Fibroblast of skin of back (primary cell): ENCODE data around the gene GSAP.

Source experiments
- DNase-seq: peaks from one replicate; pipeline ENCODE4 v3.0.0-alpha.2; 2013

The GSAP gene

GRCh38 chr7:77406421-77406820 lies 9.7 kb downstream of the GSAP start:
- no peak for DNase-seq

GRCh38 chr7:77404641-77405040 lies 11.5 kb downstream of the GSAP start:
- no peak for DNase-seq

GRCh38 chr7:77403957-77404356 lies 12.2 kb downstream of the GSAP start:
- DNase-seq: no peak

GRCh38 chr7:77402818-77403217 lies 13.3 kb downstream of the GSAP start:
- DNase-seq: no peak

GRCh38 chr7:77401002-77401401 lies 15.1 kb downstream of the GSAP start:
- no peak for DNase-seq

GRCh38 chr7:77399816-77400215 lies 16.3 kb downstream of the GSAP start:
- DNase-seq: no peak

GRCh38 chr7:77396894-77397547 lies 19.1 kb downstream of the GSAP start:
- no peak for DNase-seq

- no peak for DNase-seq
These were observed 20.5 kb downstream of the GSAP start for GRCh38 chr7:77395626-77396025.

- no peak for DNase-seq
These were observed 22.2 kb downstream of the GSAP start for GRCh38 chr7:77393954-77394353.

GRCh38 chr7:77393261-77393660 lies 22.9 kb downstream of the GSAP start:
- DNase-seq: no peak

GRCh38 chr7:77391230-77391629 lies 24.9 kb downstream of the GSAP start:
- DNase-seq: no peak

GRCh38 chr7:77388055-77388641 lies 28.0 kb downstream of the GSAP start:
- DNase-seq: no peak

GRCh38 chr7:77386165-77386822 lies 29.9 kb downstream of the GSAP start:
- DNase-seq: no peak

- DNase-seq: no peak
These were observed 32.8 kb downstream of the GSAP start for GRCh38 chr7:77383333-77383740.

- no peak for DNase-seq
These were observed 33.6 kb downstream of the GSAP start for GRCh38 chr7:77382532-77382931.

- no peak for DNase-seq
These were observed 37.6 kb downstream of the GSAP start for GRCh38 chr7:77378584-77378983.

- no peak for DNase-seq
These were observed 45.5 kb downstream of the GSAP start for GRCh38 chr7:77370606-77371005.

GRCh38 chr7:77368974-77369373 lies 47.2 kb downstream of the GSAP start:
- no peak for DNase-seq

- DNase-seq: no peak
These were observed 48.2 kb downstream of the GSAP start for GRCh38 chr7:77367976-77368375.

- DNase-seq: no peak
These were observed 53.2 kb downstream of the GSAP start for GRCh38 chr7:77362905-77363304.

GRCh38 chr7:77360969-77361368 lies 55.2 kb downstream of the GSAP start:
- DNase-seq: no peak

- no peak for DNase-seq
These were observed 56.0 kb downstream of the GSAP start for GRCh38 chr7:77360104-77360503.

GRCh38 chr7:77359599-77359998 lies 56.5 kb downstream of the GSAP start:
- no peak for DNase-seq

- no peak for DNase-seq
These were observed 61.2 kb downstream of the GSAP start for GRCh38 chr7:77354914-77355313.
